Measurements from ENCODE around the gene LDLRAD2.
"Not testable (repeated sequence)": the region's sequence is repeated elsewhere in the genome, so short reads cannot be mapped to it uniquely, and the experiment has no call there.

Gene LDLRAD2, protein sequence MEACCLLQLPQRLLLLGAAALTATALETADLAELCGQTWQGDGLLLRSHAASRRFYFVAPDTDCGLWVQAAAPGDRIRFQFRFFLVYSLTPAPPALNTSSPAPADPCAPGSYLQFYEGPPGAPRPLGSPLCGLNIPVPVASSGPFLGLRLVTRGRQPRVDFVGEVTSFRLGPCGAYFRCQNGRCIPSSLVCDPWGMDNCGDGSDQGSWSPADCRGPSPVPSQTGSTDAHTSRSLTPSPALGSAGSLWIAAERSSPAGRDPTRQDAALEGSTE

GRCh38 chr1:21811875-21812305, at the start of gene LDLRAD2:
Gene LDLRAD2 (plus strand): TSS chr1:21812265. CDS start chr1:21812452, 187 bp downstream.
- no peak for DNase-seq

GRCh38 chr1:21763236-21763635, 48.8 kb upstream of the LDLRAD2 start:
- no peak for DNase-seq

GRCh38 chr1:21763694-21764419, 48.2 kb upstream of the LDLRAD2 start:
- no peak for DNase-seq

- peak in 1 of 2 experiments; percentile 84 for DNase-seq
Observed at GRCh38 chr1:21764615-21765423, 47.2 kb upstream of the LDLRAD2 start.

DNA sequence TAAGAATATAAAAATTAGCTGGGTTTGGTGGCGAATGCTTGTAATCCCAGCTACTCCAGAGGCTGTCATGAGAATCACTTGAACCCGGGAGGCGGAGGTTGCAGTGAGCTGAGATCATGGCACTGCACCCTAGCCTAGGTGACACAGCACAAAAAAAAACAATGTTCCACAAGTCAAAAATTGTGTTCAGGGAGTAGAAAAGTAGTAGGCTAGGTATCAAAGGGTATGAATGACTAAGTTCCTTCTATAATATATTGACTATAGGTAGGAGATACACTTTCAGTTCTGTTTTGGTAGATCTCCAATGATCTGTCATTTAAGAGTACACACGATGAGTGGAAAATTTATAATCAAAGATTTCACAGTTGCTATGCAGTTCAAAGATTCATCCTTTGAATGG, 45.9 kb upstream of the LDLRAD2 start:
- DNase-seq, result no peak

GRCh38 chr1:21767106-21767505, 45.0 kb upstream of the LDLRAD2 start:
- DNase-seq, result not testable (repeated sequence)

- no peak for DNase-seq
Observed at GRCh38 chr1:21770201-21770600, 41.9 kb upstream of the LDLRAD2 start.

DNA sequence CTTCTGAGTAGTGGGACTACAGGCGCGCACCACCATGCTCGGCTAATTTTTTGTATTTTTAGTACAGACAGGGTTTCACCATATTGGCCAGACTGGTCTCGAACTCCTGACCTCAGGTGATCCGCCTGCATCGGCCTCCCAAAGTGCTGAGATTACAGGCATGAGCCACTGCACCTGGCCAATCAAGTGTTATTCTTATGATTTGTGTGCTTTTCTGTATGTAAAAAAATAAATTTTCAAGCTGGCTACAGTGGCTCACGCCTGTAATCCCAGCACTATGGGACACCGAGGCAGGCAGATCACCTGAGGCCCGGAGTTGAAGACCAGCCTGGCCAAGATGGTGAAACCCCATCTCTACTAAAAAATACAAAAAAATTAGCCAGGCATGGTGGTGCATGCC, 41.5 kb upstream of the LDLRAD2 start:
- DNase-seq, result not testable (repeated sequence)

- DNase-seq, result not testable (repeated sequence)
Observed at GRCh38 chr1:21771672-21772071, 40.4 kb upstream of the LDLRAD2 start.

DNA sequence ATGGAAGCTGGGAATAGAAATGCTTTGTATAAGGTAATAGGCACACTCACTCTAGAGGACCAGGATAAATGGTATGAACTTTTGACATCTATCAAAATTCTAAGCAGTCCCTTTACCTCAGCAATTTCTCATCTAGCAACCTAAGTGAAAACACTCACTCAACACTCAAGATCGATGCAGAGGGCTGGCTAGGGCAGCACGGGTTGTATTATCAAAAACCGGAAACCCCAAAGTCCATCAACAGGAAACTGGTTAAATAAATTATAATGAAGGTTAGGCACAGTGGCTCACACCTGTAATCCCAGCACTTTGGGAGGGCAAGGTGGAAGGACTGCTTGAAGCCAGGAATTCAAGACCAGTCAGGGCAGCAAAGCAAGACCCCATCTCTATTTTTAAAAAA, 38.5 kb upstream of the LDLRAD2 start:
- DNase-seq, result no peak

DNA sequence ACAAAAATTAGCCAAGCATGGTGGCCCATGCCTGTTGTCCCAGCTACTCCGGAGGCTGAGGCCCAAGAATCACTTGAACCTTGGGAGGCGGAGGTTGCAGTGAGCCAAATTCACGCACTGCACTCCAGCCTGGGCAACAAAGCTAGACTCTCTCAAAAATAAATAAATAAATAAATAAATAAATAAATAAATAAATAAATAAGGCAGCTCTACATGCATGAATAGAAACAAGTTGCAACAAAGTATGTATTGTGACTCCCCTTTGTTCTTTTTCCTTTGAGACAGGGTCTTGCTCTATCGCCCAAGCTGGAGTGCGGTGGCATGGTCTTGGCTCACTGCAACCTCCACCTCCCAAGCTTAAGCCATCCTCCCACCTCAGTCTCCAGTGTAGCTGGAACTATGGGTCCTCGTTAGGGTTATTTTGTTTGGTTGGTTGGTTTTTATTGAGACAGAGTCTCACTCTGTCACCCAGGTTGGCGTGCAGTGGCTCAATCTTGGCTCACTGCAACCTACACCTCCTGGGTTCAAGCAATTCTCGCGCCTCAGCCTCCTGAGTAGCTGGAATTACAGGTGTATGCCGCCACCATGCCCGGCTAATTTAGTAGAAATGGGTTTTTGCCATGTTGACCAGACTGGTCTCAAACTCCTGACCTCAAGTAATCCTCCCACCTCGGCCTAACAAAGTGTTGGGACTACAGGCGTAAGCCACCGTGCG, 37.1 kb upstream of the LDLRAD2 start:
- DNase-seq, result no peak

DNA sequence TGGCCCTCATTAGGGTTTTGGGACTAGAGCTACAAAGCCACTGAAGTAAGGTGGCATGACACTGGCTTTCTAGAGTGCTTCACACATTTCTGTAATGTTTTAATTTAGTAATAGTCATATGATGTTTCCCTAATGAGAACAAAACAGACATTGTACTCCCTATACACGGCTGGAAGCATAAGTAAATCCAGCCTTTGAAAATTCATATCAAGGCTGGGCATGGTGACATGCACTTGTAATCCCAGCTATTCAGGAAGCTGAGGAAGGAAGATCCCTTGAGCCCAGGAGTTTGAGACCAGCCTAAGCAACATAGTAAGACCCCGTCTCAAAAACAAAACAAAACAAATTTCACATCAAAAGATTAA, 36.5 kb upstream of the LDLRAD2 start:
- DNase-seq, result no peak

GRCh38 chr1:21775985-21776562, 36.0 kb upstream of the LDLRAD2 start:
- DNase-seq, result no peak

- not testable (repeated sequence) for DNase-seq
Observed at GRCh38 chr1:21776925-21777324, 35.1 kb upstream of the LDLRAD2 start.

DNA sequence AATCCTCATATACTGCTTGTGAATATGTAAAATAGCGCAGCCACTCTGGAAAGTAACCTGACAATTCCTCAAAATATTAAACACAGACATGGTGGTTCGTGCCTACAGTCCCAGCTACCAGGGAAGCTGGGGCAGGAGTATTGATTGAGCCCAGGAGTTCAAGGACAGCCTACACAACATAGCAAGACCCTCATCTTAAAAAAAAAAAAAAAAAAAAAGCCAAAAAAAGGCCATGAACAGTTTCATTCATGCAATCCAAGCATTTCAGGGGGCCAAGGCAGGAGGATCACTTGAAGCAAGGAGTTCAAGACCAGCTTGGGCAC, 33.7 kb upstream of the LDLRAD2 start:
- DNase-seq, result no peak

DNA sequence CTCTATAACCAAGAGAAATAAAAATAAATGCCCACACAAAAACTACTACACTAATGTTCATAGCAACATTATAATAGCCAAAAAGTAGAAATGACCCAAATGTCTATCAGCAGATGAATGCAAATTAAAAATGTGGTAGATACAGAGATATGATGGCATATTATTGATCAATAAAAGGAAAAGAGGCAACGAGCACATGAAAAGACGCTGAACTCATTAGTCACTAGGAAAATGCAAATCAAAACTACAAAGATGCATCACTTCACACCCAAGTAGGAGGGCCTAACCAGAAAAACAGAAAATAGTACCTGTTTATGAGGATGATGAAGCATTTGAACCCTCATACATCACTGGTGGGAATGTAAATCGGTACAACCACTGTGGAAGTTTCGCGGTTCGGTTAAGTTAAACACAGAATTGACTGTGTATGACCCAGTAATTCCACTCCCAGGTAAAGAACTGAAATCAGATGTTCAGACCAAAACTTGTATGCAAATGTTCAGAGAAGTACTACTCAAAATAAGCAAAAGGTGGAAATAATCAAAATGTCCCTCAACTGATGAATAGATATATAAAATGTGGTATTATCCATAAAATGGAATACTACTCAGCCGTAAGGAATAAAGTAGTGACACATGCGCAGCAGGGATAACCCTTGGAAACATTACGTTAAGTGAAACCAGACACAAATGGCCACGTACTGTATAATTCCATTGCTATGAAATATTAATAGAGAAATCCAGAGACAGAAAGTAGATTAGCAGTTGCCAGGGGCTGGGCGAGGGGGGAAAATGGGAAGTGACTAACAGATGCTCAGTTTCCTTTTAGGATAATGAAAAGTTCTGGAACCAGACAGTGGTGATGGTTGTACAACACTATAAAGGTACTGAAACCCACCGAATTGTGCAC, 32.2 kb upstream of the LDLRAD2 start:
- no peak for DNase-seq

DNA sequence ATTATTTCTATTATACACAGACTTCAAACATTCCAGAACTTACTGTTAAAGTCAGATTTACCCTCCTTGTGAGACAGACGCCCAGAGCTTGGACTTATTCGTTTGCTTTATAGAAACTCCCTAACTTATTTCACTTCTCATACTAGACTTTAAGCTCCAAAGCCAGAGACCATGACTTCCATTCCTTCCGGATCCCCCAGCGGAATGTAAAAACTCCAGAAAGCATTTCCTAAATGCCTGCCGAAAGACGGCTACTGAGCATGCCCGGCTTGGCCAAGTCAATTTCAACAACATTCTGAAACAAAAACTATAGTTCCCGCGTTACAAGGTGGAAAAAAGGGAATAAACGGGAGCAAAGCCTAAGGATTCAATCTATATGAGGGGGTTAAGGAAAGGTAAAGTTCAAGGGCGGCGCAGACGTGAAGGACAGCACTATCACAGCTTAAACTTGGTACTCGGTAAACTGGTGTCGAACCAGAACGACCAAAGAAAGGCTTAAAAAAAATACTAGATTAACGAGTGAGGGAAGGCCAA, 30.2 kb upstream of the LDLRAD2 start:
- peak in 1 of 2 experiments; percentile 33 for DNase-seq

- peak in 1 of 2 experiments; percentile 67 for DNase-seq
Observed at GRCh38 chr1:21782349-21782867, 29.7 kb upstream of the LDLRAD2 start.

DNA sequence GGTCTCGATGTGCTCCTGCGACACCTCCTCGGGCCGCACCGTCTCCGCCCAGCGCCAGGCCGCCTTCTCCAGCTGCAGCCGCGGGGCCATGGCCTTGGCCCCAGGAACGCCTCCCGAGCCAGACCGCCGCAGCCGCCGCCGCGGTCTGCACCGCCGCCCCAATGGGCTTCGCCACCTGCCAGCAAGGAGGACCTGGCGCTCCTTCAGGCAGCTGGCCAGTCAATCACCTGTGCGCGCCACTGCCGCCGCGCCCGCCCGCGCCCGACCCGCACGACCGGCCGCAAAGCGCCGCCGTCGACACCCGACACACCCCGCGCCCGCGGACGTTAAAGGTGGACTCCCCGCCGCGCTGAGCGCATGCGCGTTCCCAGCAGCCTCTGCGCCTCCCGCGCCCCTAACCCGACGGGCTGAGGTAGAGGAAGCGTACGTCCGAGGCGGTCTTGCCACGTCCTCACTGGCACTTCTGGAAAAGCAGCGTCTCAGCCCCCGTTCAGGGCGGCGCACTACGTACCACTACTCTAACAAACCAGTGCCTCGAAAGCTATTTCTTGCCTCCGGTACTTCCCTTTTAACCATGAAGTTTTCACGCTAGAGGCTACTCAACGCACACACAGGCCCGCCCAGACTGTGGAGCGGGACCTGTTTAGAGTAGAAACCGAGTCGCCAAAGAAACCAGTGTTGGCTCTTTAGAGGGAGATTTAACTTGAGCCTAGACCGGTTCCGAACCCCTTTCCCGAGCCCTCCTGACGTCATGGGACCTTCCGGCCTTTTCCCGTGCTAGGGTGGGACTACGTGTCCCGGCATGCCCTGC, 29.0 kb upstream of the LDLRAD2 start, which contains the start of gene USP48:
Gene USP48, minus strand, starts transcription at position 282 of the 811 bp plus-strand sequence. Its CDS starts 192 bp downstream, at position 90.
- peak; percentile 71 to 85 for DNase-seq
